Tibial artery (tissue), 4 donors: Measurements from ENCODE around the gene NEK11.

Experiments
- DNase-seq, 2 donors: peaks; one replicate each; pipeline ENCODE4 v3.0.0-alpha.2; 2019
- H3K27ac ChIP-seq, 2 donors: fragments of 200-600 bp; sonication (generic) in 1 of 2; 1 replicate in 1 of 2; 2 replicates in 1 of 2; pipeline ENCODE4 v1.5.1; 2018 to 2019; ENCODE audit warnings: mild to moderate bottlenecking in 1 of 2
- H3K27me3 ChIP-seq, 2 donors: fragments of 200-600 bp; sonication (generic) in 1 of 2; one replicate each; pipeline versions ENCODE4 v1.5.1 to v1.6.0; 2016 to 2019
- H3K36me3 ChIP-seq, 3 donors: fragments of 200-600 bp; sonication (generic) in 2 of 3; one replicate each; pipeline ENCODE4 v1.5.1; 2016 to 2019; ENCODE audit warnings: mild to moderate bottlenecking in 2 of 3
- H3K4me1 ChIP-seq, 4 donors: fragments of 200-600 bp; sonication (generic) in 2 of 4; 1 replicate in 3 of 4; 2 replicates in 1 of 4; pipeline ENCODE4 v1.5.1; 2016 to 2019
- H3K4me3 ChIP-seq, 2 donors: fragments of 200-600 bp; sonication (generic) in 1 of 2; 1 replicate in 1 of 2; 2 replicates in 1 of 2; pipeline ENCODE4 v1.5.1; 2018 to 2019; ENCODE audit warnings: mild to moderate bottlenecking in 2 of 2
- H3K9me3 ChIP-seq, 3 donors: fragments of 200-600 bp; sonication (generic) in 1 of 3; one replicate each; pipeline ENCODE4 v1.5.1; 2016 to 2019
- intact Hi-C: fragments of 100-400 bp; cut with DNase I; formaldehyde crosslinking; loops from one replicate; pipeline ENCODE4 v1.15.0; 2023; ENCODE audit warnings: low total_unique reads
- TF ChIP-seq, protein P1 (sequence below), 2 experiments: fragments of 200-600 bp in 1 of 2; fragments of 450-650 bp in 1 of 2; IDR thresholded peaks; one replicate each; pipeline ENCODE4 v1.5.1; 2017 to 2019; ENCODE audit warnings: antibody characterized with exemption in 2 of 2, mild to moderate bottlenecking in 1 of 2, moderate library complexity in 1 of 2

Gene NEK11, protein sequence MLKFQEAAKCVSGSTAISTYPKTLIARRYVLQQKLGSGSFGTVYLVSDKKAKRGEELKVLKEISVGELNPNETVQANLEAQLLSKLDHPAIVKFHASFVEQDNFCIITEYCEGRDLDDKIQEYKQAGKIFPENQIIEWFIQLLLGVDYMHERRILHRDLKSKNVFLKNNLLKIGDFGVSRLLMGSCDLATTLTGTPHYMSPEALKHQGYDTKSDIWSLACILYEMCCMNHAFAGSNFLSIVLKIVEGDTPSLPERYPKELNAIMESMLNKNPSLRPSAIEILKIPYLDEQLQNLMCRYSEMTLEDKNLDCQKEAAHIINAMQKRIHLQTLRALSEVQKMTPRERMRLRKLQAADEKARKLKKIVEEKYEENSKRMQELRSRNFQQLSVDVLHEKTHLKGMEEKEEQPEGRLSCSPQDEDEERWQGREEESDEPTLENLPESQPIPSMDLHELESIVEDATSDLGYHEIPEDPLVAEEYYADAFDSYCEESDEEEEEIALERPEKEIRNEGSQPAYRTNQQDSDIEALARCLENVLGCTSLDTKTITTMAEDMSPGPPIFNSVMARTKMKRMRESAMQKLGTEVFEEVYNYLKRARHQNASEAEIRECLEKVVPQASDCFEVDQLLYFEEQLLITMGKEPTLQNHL

DNA sequence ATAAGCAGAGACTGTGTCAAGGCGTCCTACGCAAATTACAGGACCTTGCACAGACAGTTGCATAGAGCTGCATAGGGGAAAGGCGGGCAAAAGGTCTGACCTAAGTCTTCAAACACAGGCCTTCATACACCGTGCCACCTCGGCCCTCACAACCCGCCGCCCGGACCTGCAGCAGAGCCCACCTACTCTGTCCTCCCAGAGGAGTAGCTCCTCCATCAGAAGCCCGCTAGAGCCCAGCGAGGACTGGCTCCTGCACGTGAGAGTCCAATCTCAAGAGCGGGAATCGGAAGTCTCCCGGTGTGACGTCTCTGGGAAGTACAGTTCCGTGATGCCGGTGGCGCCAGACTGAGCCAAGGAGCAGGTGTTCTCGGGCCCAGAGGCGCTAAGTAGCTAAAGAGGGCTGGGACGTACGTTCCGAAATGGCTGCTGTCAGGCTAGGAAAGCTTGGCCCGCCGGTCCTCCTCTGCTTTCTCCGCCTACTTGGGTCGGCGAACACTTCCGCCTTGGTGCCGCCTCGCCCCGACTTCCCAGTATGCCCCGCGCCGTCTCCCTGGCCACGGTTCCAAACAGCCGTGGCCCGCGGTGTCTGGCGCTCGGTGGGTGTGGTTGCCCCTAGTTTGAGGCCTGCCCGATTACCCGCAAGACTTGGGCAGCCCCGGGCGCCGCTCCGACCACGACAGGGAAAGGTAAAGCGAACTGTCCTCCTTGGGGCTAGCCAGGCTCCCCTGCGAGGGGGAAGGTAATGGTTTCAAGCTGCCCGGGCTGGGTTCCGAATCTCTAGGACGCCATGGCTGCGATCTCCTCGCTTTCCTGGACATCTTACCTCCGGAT lies at the start of gene NEK11, which contains the start of gene ASTE1:
Gene NEK11 (plus strand): TSS at position 557 of the 831 bp plus-strand sequence. CDS start 2,832 bp downstream, outside the sequence.
Gene ASTE1 (minus strand): TSS at position 505 of the 831 bp plus-strand sequence. CDS start 1,519 bp downstream, outside the sequence.
- H3K4me1 ChIP-seq = peaks cover 0 to 52% (median 23%) of the 10 kb centered on the region in 4 donors
- H3K27ac ChIP-seq = peak within 1 kb of the TSS; percentile 72 to 87
- TF ChIP-seq, protein P1, sequence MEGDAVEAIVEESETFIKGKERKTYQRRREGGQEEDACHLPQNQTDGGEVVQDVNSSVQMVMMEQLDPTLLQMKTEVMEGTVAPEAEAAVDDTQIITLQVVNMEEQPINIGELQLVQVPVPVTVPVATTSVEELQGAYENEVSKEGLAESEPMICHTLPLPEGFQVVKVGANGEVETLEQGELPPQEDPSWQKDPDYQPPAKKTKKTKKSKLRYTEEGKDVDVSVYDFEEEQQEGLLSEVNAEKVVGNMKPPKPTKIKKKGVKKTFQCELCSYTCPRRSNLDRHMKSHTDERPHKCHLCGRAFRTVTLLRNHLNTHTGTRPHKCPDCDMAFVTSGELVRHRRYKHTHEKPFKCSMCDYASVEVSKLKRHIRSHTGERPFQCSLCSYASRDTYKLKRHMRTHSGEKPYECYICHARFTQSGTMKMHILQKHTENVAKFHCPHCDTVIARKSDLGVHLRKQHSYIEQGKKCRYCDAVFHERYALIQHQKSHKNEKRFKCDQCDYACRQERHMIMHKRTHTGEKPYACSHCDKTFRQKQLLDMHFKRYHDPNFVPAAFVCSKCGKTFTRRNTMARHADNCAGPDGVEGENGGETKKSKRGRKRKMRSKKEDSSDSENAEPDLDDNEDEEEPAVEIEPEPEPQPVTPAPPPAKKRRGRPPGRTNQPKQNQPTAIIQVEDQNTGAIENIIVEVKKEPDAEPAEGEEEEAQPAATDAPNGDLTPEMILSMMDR (IDR thresholded peaks at IDR 0.05) = no peak
- no peaks in the 10 kb centered on the region for H3K9me3 ChIP-seq
- DNase-seq = peak; percentile 92
- H3K4me3 ChIP-seq = peak within 1 kb of the TSS; percentile 57 to 77
- no peaks in the 10 kb centered on the region for H3K27me3 ChIP-seq
- H3K36me3 ChIP-seq = peaks cover 0 to 8% (median 6%) of the 10 kb centered on the region in 3 donors
- intact Hi-C loops = no loop called here

DNA sequence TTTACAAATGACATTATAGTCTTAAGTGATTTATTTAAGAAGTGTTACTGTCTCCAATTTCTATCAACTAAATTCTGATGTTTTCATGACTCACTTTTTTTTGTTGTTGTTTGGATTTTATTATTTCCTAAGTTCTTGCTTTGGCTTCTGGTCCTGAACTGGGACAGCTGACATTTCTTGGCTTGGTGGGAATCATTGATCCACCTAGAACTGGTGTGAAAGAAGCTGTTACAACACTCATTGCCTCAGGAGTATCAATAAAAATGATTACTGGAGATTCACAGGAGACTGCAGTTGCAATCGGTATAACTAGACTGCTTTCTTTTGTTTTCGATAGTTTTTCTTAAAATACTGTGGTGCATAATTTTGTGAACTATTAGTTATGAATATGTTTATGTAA lies 47.6 kb upstream of the NEK11 start:
- Histone ChIP-seq H3K4me3 (no peak overlapping the region), H3K9me3 (no peaks in the 10 kb centered on the region), H3K27me3 (no peaks in the 10 kb centered on the region), H3K36me3 (peaks cover 20 to 43% (median 24%) of the 10 kb centered on the region in 3 donors), H3K27ac (no peak overlapping the region), H3K4me1 (no peaks in the 10 kb centered on the region)
- no peak for DNase-seq
- TF ChIP-seq, protein P1 (IDR thresholded peaks at IDR 0.05) = no peak
- intact Hi-C loops = no loop called here

DNA sequence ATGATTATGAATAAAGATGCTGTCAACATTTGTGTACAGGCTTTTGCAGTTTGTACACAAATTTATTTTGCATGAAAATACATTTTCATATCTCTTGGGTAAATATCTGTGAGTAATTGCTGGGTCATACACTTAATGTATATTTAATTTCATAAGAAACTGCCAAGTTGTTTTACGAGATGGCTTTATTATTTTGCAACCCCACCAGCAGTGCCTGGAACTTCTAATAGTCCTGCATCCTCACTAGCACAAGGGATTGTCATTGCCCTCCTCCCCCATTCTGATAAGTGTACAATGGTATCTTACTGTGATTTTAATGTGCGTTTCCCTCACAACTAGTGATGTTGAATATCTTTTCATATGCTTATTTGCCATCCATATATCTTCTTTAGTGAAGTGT lies 45.2 kb upstream of the NEK11 start:
- no peaks in the 10 kb centered on the region for H3K27me3 ChIP-seq
- TF ChIP-seq, protein P1 (IDR thresholded peaks at IDR 0.05) = no peak
- DNase-seq = no peak
- no peak overlapping the region for H3K27ac ChIP-seq
- H3K4me1 ChIP-seq = no peaks in the 10 kb centered on the region
- intact Hi-C loops = no loop called here
- H3K9me3 ChIP-seq = no peaks in the 10 kb centered on the region
- peaks cover 15 to 24% (median 15%) of the 10 kb centered on the region in 3 donors for H3K36me3 ChIP-seq
- H3K4me3 ChIP-seq = no peak overlapping the region

DNA sequence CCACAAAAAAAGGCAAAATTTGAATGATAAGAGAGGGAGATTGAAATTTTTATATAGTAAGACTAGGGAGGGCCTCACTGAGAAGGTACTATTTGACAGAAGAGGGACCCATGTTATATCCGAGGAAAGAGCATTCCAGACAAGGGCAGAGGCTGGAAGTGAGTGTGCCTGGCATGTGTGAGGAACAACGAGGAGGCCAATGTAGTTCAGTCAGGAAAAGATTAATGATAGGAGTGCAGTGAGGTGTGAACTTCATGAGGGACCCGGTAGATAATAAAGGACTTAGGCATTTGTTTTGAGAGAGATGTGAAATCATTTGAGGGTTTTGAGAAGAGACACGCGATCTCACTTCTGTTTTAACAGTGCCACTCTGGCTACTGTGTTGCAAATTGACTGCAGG lies 36.4 kb upstream of the NEK11 start:
- TF ChIP-seq, protein P1 (IDR thresholded peaks at IDR 0.05) = no peak
- no peak overlapping the region for H3K27ac ChIP-seq
- H3K4me3 ChIP-seq = no peak overlapping the region
- peaks cover 6 to 32% (median 22%) of the 10 kb centered on the region in 3 donors for H3K36me3 ChIP-seq
- intact Hi-C loops = no loop called here
- H3K27me3 ChIP-seq = no peaks in the 10 kb centered on the region
- H3K4me1 ChIP-seq = no peaks in the 10 kb centered on the region
- DNase-seq = no peak
- no peaks in the 10 kb centered on the region for H3K9me3 ChIP-seq

DNA sequence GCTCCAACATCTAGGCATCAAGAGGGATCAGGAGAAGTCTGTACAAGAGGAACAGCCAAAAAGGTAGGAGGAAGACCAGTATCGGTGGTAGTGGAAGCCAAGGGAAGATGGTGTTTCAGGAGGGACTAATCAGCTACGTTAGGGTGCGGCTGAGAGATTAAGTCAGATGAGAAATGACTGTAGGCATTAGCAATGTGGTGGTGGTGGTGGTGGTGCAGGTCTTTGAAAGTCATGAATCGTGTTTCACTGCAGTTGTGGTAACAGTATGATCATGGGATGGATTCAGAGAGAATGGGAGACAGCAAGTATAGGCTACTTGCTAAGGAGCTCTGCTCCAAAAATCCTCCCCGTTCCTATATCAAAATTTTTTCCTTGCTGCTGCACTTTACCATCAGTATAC lies 35.6 kb upstream of the NEK11 start:
- intact Hi-C loops = no loop called here
- no peaks in the 10 kb centered on the region for H3K27me3 ChIP-seq
- DNase-seq = no peak
- H3K27ac ChIP-seq = no peak overlapping the region
- no peaks in the 10 kb centered on the region for H3K4me1 ChIP-seq
- peaks cover 6 to 40% (median 29%) of the 10 kb centered on the region in 3 donors for H3K36me3 ChIP-seq
- H3K9me3 ChIP-seq = no peaks in the 10 kb centered on the region
- H3K4me3 ChIP-seq = no peak overlapping the region
- TF ChIP-seq, protein P1 (IDR thresholded peaks at IDR 0.05) = no peak
